ENCODE results near the gene CIT.

CIT gene

DNA sequence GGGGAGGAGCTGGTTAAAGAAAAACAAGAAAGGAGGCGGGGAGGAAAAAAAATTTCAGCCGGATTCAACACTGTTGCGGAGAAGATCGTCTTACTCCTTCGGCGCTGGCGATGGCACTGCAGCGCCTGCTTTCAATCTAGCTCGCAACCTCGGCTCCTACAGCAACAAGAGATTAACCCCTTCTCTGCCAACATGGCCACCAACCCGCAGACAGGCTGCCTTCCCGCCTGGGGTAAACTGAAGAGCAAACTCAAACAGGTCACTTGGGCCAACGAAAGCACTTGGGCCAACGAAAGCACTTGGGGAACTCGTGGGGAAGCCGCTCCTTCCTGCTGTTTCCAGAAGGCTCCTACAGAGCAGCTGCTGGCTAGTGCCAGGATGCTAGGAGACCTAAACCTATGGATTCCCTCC lies 73.7 kb downstream of the CIT start:
- peak; percentile 63 for DNase-seq

- DNase-seq, result peak; percentile 63
These were observed 74.6 kb downstream of the CIT start for GRCh38 chr12:119802472-119802871.

GRCh38 chr12:119797090-119797489 lies 80.0 kb downstream of the CIT start:
- no peak for DNase-seq

GRCh38 chr12:119796292-119796691 lies 80.8 kb downstream of the CIT start:
- no peak for DNase-seq

- no peak for DNase-seq
These were observed 85.7 kb downstream of the CIT start for GRCh38 chr12:119791453-119791852.

- no peak for DNase-seq
These were observed 88.3 kb downstream of the CIT start for GRCh38 chr12:119788786-119789185.

DNA sequence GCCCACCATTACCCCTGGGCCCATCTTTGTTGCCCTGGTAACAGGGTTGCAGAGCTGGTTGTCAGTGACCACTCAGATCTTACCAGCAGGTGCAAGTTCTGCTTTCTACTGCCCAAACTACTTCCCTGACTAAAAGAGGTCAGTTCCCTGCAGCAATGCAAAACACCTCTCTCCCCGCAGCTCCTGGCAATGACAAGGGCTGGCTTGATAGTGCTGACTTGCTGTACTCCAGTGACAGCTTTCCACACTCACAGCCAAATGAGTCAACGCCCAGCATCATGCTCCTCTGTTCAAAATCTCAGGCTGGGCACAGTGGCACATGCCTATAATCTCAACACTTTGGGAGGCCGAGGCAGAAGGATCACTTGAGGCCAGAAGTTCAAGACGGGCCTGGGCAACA lies 90.6 kb downstream of the CIT start:
- DNase-seq, result no peak

GRCh38 chr12:119784673-119785072 lies 92.4 kb downstream of the CIT start:
- DNase-seq, result no peak

GRCh38 chr12:119783787-119784186 lies 93.3 kb downstream of the CIT start:
- no peak for DNase-seq

GRCh38 chr12:119781804-119782203 lies 95.3 kb downstream of the CIT start:
- DNase-seq, result no peak

GRCh38 chr12:119780786-119781434 lies 96.2 kb downstream of the CIT start:
- peak; percentile 36 for DNase-seq

DNA sequence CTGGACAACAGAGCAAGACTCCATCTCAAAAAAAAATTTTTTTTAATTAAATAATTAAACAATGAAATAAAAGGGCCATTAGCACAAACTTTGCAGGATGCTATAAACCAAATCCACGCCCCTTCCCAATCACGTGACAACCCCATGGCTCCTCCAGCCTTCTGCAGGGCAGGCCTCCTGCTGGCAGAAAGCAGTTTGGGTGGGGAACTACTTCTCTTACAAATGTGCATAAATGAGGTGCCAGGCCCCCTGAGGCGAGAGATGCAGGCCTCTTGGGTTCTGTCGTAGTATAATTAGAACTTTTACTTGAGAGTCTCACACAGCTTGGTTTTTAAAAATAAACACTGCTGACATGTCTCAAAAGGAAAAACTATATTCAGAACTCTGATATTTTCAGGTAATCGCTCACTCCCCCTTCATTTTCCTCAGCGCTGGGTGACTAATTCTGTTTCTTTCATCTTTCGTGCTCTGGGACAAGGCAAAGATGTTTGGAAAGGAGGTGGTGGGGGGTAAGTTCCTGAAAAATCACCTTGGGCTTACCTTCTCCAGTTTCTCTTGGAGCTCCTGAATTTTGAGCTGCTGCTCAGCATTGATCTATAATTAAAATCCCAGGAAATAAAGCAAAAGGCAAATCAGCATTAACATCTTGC lies 101.7 kb downstream of the CIT start:
- DNase-seq, result no peak

DNA sequence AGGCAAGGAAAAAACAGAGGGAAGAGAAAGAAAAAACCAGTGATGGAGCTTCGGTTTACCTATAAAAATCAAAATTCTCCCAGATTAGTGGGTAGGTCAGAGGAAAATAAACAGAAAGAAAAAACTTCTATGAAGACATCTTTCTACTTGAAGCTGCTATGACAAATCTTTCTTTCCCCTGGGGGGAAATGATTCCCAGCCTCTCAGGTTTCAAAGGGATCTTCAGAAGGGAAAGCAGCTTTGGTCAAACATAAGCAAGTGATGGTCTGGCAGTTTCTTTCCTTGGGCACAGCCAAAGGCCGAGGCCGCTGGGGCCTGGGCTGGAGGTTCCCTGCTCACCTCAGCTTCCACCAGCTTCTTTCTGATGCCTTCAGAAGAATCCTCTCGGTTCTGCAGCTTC lies 104.7 kb downstream of the CIT start:
- DNase-seq, result no peak

DNA sequence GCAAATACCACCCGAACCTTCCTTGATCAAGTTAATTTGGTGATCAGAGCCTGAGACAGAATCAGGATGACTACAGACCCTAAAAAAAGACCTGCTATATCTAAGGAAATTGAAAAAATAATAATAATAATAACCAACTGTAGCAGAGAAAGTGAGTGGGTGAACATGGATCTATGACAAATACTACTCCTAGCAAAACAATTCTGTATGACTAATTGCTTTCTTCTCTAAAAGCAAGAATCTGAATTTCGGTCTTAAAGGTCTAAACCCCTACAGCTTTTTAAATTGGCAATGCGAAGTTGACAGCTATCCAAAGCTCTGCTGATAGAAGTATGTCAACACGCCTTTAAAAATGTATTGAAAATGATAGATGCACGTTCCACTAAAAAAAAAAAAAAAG lies 107.0 kb downstream of the CIT start:
- no peak for DNase-seq

DNA sequence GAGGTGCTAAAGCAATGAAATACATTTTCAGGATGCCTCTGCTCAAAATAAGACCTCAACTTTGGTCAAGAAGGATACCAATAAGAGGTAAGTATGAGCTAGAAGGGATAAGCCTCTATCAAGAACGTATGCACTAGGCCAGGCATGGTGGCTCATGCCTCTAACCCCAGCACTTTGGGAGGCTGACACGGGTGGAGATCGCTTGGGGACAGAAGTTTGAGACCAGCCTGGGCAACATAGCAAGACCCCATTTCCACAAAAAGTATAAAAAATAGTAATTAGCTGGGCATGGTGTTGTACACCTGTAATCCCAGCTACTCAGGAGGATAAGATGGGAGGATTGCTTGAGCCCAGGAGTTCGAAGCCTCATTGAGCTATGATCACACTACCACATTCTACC lies 114.5 kb downstream of the CIT start:
- DNase-seq, result no peak

- no peak for DNase-seq
These were observed 118.4 kb downstream of the CIT start for GRCh38 chr12:119758722-119759121.

- no peak for DNase-seq
These were observed 118.9 kb downstream of the CIT start for GRCh38 chr12:119758234-119758633.

DNA sequence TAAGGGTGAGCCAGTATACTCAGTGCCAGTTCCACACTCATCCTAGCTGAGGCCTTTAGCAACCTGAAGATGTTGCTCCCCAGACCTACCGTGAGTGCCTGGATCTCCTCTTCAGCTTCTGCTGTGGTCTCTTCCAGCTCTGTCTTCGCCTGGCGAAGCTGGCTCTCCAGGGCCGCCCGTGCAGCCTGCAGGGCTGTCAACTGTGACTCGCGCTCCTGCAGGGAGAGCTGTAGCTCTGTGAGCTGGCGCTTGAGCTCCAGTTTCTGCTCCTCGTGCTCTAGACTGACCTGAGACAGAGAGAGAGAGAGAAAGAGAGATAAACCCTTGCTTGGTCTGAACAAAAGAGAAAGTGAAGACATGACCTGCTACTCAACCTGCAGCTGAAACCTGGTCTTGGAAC lies 125.2 kb downstream of the CIT start:
- no peak for DNase-seq

DNA sequence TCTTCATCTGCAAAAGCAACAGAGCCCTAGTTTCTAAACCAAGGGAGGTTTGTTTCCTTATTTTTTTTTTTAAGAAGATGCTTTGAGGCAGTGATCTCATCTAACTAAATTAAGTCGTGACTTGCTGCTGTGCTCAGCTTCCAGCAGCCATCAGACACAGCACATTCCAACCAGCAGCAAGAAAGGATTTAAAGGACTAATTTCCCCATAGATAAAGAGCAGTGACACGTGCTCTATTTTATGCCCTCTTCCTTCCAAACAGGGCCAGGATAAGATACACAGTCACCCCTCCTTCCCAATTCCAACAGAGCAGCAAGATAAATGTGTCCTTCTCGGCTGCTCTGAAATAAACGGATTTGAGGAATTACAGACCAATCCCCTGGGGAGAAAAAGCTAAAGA lies 127.5 kb downstream of the CIT start:
- no peak for DNase-seq

GRCh38 chr12:119748497-119748896 lies 128.6 kb downstream of the CIT start:
- DNase-seq, result no peak

GRCh38 chr12:119746169-119746568 lies 131.0 kb downstream of the CIT start:
- DNase-seq, result no peak

DNA sequence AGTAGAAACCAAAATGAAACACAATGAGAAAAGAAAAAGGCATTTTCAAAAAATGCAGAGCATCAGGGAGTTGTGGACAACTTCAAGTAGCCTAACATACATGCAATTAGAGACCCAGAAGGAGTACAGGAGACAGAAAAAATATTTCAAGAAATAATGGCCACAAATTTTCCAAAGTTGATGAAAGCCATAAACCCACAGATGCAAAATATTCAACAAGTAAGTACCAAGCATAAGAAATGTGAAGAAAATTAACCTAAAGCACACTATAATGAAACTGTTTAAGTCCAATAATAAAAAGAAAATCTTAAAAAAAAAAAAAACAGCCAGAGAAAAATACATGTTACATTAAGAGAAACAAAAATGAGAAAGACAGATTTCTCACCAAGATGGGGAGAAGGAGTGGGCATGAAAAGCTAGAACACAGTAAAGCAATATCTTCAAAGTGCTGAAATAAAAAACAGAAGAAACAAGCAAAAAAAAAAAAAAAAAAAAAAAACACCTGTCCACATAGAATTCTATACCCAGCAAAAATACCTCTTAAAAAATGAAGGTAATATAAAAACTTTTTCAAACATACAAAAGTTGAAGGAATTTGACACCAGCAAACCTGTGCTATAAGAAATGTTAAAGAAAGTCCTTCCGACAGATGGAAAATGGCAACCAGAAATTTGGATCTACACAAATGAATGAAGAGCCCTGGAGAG lies 132.1 kb downstream of the CIT start:
- no peak for DNase-seq

- DNase-seq, result no peak
These were observed 134.4 kb downstream of the CIT start for GRCh38 chr12:119742700-119743099.

GRCh38 chr12:119740830-119741229 lies 136.3 kb downstream of the CIT start:
- DNase-seq, result no peak

All from fibroblast of upper back skin (primary cell).